K562 (cell line): ENCODE data around the gene CD19. TPM values are rescaled to one million over a fixed set of nuclear protein-coding genes. Genes with fewer than 3 reads are reported as not detected.

Source experiments
- CCNT2 ChIP-seq: IDR thresholded peaks from 2 replicates; pipeline ENCODE4 v1.6.1; 2011; ENCODE audit warnings: borderline replicate concordance, low read depth, mild to moderate bottlenecking, moderate library complexity, mixed read lengths, low read length; ENCODE audit not compliant: insufficient read length; ENCODE audit errors: extremely low read depth
- DNMT1 ChIP-seq: fragments of 450-650 bp; IDR thresholded peaks from 2 replicates; pipeline ENCODE4 v1.6.1; 2016; ENCODE audit warnings: antibody characterized with exemption, mild to moderate bottlenecking
- HLTF ChIP-seq: fragments of 450-650 bp; IDR thresholded peaks from 2 replicates; pipeline ENCODE4 v1.6.1; 2016
- IFI16 ChIP-seq: fragments of 250-450 bp; sonication (Bioruptor Pico); IDR thresholded peaks from 2 replicates; pipeline ENCODE4 v2.1.2; 2022; ENCODE audit warnings: mild to moderate bottlenecking, inconsistent platforms
- LEF1 ChIP-seq: fragments of 450-650 bp; IDR thresholded peaks from 2 replicates; pipeline ENCODE4 v1.6.1; 2016; ENCODE audit warnings: mild to moderate bottlenecking
- MCM2 ChIP-seq: fragments of 450-650 bp; IDR thresholded peaks from 2 replicates; pipeline ENCODE4 v1.6.1; 2017; ENCODE audit warnings: low read depth, mild to moderate bottlenecking
- MCM3 ChIP-seq: fragments of 450-650 bp; IDR thresholded peaks from 2 replicates; pipeline ENCODE4 v1.6.1; 2016
- POLR2H ChIP-seq: IDR thresholded peaks from 2 replicates; pipeline ENCODE4 v1.6.1; 2016; ENCODE audit warnings: missing genetic modification characterization, low read depth, mild to moderate bottlenecking, control low read depth, missing compliant biosample characterization, moderate library complexity
- PTRF ChIP-seq: fragments of 450-650 bp; IDR thresholded peaks from 2 replicates; pipeline ENCODE4 v1.6.1; 2016; ENCODE audit warnings: mild to moderate bottlenecking, missing genetic modification characterization, missing compliant biosample characterization
- RBM22 ChIP-seq: fragments of 200-400 bp; formaldehyde crosslinking; IDR thresholded peaks from 2 replicates; pipeline ENCODE4 v1.6.1; 2018; ENCODE audit warnings: low read length, low read depth; ENCODE audit not compliant: poor library complexity, severe bottlenecking
- RBM25 ChIP-seq: fragments of 200-400 bp; formaldehyde crosslinking; IDR thresholded peaks from 2 replicates; pipeline ENCODE4 v1.6.1; 2018; ENCODE audit warnings: low read length, low read depth, moderate library complexity; ENCODE audit not compliant: severe bottlenecking
- SAP30 ChIP-seq: fragments of 200-600 bp; sonication (generic); IDR thresholded peaks from 2 replicates; pipeline ENCODE4 v1.6.1; 2012; ENCODE audit warnings: borderline replicate concordance, low read depth, mild to moderate bottlenecking, moderate library complexity, low read length, control low read depth, inconsistent platforms; ENCODE audit not compliant: insufficient read depth, poor library complexity, severe bottlenecking
- SMARCA5 ChIP-seq: fragments of 450-650 bp; IDR thresholded peaks from 2 replicates; pipeline ENCODE4 v1.6.1; 2016
- TAL1 ChIP-seq: fragments of 450-650 bp; IDR thresholded peaks from 2 replicates; pipeline ENCODE4 v1.6.1; 2016; ENCODE audit warnings: mild to moderate bottlenecking
- TARDBP ChIP-seq: fragments of 450-650 bp; IDR thresholded peaks from 2 replicates; pipeline ENCODE4 v1.6.1; 2016
- ZNF354B ChIP-seq: fragments of 250-450 bp; sonication (Bioruptor Pico); IDR thresholded peaks from 2 replicates; pipeline ENCODE4 v1.4.0; 2020
- ZNF707 ChIP-seq: fragments of 250-450 bp; sonication (Bioruptor Pico); conservative IDR thresholded peaks from 2 replicates; pipeline ENCODE4 v1.8.0; 2022; ENCODE audit warnings: inconsistent platforms, mild to moderate bottlenecking, moderate library complexity
- polyA plus RNA-seq, 8 experiments: library from polyadenylated mRNA; depleted of rRNA in 4 of 8; stranded (reverse) in 5 of 8; unstranded in 3 of 8; fragments of >200 nt; fragmentation: Nextera tagmentation in 2 of 8; fragmentation: Illumina TruSeq in 1 of 8; extraction: Ambion mirVana in 2 of 8; extraction: Trizol in 1 of 8; gene quantifications; 2 replicates each; pipeline versions ENCODE4 v1.2.1 to v1.2.3, GENCODE V29; 2011 to 2014; ENCODE audit warnings: inconsistent platforms in 1 of 8, missing spikeins in 1 of 8
- total RNA-seq, 7 experiments: library from RNA; depleted of rRNA in 6 of 7; stranded (reverse); fragments of >200 nt in 6 of 7; fragmentation: Illumina TruSeq in 2 of 7; extraction: Trizol in 2 of 7; gene quantifications; 2 replicates each; pipeline versions ENCODE4 v1.2.1 to v1.2.3, GENCODE V29; 2011 to 2021; ENCODE audit warnings: low replicate concordance in 1 of 7
- TF ChIP-seq, protein P1 (sequence below): fragments of 450-650 bp; IDR thresholded peaks from one replicate; pipeline ENCODE4 v1.6.1; 2018; ENCODE audit warnings: mild to moderate bottlenecking, moderate library complexity; ENCODE audit not compliant: partially characterized antibody
- TF ChIP-seq, protein P2 (sequence below): sonication (generic); formaldehyde crosslinking; IDR thresholded peaks from 2 replicates; pipeline ENCODE4 v1.8.1; 2022; ENCODE audit warnings: missing genetic modification reagents
- TF ChIP-seq, protein P3 (sequence below), 2 experiments: fragments of 450-650 bp; IDR thresholded peaks; 2 replicates each; pipeline ENCODE4 v1.6.1; 2018; ENCODE audit warnings: mild to moderate bottlenecking in 2 of 2, low read depth in 1 of 2; ENCODE audit not compliant: partially characterized antibody in 2 of 2

CD19 gene
- total and polyA plus RNA-seq, 9 of the 15 experiments (the other 6 are each of a cell fraction or from before 2014, with no cell fraction given): 0.27 to 3.7 (median 2.0) TPM; not detected in 1

DNA sequence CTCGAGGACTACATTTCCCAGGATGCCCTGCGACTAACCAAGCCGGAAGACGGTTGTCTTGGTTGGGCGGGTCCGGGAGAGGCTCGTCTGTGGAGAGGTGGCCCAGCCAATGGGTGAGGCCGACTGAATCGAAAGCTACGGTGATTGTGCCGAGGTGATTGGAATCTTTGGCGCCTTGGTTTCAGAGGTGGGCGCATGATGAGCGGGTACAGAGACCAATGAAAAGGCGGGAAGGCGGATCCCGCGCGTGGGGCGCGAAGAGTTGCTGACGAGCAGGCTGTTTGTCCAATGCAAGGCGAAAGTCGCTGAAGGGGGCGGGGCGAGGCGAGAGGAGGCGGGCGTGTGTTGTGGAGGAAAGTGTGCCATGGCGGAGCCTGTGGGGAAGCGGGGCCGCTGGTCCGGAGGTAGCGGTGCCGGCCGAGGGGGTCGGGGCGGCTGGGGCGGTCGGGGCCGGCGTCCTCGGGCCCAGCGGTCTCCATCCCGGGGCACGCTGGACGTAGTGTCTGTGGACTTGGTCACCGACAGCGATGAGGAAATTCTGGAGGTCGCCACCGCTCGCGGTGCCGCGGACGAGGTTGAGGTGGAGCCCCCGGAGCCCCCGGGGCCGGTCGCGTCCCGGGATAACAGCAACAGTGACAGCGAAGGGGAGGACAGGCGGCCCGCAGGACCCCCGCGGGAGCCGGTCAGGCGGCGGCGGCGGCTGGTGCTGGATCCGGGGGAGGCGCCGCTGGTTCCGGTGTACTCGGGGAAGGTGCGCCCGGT is 19.1 kb downstream of the CD19 start, which contains the start of gene NFATC2IP (continued):
- TF ChIP-seq, protein P1, sequence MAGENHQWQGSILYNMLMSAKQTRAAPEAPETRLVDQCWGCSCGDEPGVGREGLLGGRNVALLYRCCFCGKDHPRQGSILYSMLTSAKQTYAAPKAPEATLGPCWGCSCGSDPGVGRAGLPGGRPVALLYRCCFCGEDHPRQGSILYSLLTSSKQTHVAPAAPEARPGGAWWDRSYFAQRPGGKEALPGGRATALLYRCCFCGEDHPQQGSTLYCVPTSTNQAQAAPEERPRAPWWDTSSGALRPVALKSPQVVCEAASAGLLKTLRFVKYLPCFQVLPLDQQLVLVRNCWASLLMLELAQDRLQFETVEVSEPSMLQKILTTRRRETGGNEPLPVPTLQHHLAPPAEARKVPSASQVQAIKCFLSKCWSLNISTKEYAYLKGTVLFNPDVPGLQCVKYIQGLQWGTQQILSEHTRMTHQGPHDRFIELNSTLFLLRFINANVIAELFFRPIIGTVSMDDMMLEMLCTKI: no peak
- TF ChIP-seq MCM3 (no peak), LEF1 (no peak), SAP30 (peak; percentile 55), MCM2 (no peak), PTRF (tag) (no peak), RBM25 (peak; percentile 91), CCNT2 (peak; percentile 45), DNMT1 (no peak), IFI16 (no peak), ZNF354B (no peak), RBM22 (no peak), TARDBP (no peak), TAL1 (no peak), POLR2H (peak; percentile 40; the same call in 1 of the 2 replicates), ZNF707 (CRISPR knock-in tag) (no peak), HLTF (no peak), SMARCA5 (no peak)
- TF ChIP-seq, protein P2, sequence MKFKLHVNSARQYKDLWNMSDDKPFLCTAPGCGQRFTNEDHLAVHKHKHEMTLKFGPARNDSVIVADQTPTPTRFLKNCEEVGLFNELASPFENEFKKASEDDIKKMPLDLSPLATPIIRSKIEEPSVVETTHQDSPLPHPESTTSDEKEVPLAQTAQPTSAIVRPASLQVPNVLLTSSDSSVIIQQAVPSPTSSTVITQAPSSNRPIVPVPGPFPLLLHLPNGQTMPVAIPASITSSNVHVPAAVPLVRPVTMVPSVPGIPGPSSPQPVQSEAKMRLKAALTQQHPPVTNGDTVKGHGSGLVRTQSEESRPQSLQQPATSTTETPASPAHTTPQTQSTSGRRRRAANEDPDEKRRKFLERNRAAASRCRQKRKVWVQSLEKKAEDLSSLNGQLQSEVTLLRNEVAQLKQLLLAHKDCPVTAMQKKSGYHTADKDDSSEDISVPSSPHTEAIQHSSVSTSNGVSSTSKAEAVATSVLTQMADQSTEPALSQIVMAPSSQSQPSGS: no peak
- TF ChIP-seq, protein P3, sequence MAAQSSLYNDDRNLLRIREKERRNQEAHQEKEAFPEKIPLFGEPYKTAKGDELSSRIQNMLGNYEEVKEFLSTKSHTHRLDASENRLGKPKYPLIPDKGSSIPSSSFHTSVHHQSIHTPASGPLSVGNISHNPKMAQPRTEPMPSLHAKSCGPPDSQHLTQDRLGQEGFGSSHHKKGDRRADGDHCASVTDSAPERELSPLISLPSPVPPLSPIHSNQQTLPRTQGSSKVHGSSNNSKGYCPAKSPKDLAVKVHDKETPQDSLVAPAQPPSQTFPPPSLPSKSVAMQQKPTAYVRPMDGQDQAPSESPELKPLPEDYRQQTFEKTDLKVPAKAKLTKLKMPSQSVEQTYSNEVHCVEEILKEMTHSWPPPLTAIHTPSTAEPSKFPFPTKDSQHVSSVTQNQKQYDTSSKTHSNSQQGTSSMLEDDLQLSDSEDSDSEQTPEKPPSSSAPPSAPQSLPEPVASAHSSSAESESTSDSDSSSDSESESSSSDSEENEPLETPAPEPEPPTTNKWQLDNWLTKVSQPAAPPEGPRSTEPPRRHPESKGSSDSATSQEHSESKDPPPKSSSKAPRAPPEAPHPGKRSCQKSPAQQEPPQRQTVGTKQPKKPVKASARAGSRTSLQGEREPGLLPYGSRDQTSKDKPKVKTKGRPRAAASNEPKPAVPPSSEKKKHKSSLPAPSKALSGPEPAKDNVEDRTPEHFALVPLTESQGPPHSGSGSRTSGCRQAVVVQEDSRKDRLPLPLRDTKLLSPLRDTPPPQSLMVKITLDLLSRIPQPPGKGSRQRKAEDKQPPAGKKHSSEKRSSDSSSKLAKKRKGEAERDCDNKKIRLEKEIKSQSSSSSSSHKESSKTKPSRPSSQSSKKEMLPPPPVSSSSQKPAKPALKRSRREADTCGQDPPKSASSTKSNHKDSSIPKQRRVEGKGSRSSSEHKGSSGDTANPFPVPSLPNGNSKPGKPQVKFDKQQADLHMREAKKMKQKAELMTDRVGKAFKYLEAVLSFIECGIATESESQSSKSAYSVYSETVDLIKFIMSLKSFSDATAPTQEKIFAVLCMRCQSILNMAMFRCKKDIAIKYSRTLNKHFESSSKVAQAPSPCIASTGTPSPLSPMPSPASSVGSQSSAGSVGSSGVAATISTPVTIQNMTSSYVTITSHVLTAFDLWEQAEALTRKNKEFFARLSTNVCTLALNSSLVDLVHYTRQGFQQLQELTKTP (IDR thresholded peaks at IDR 0.05; ENCODE audit: low read depth in 1 of 2, partially characterized antibody in 2 of 2): no peak
